Right cardiac atrium (tissue), 5 donors: ENCODE results near the gene NUDT5. TPM values are rescaled to one million over a fixed set of nuclear protein-coding genes. Genes with fewer than 3 reads are reported as not detected.
A peak's percentile ranks its signal among the peaks of the same experiment; 100 is the strongest.
"Not testable (repeated sequence)": the region's sequence is repeated elsewhere in the genome, so short reads cannot be mapped to it uniquely, and the experiment has no call there.

Experiments used
- ATAC-seq, 2 donors: fragments of 200-7000 bp; cut with Tn5 transposase; one replicate each; pipeline versions ENCODE4 v1.8.0 to v1.9.1; 2020; ENCODE audit warnings: moderate library complexity in 2 of 2, mild to moderate bottlenecking in 1 of 2
- DNase-seq, 3 donors: peaks; one replicate each; pipeline ENCODE4 v3.0.0-alpha.2; 2020
- H3K27ac ChIP-seq: one replicate; pipeline ENCODE4 v1.5.1; 2013; ENCODE audit warnings: mild to moderate bottlenecking, low read length, control low read depth, moderate library complexity
- H3K27me3 ChIP-seq: one replicate; pipeline ENCODE4 v1.6.1; 2013; ENCODE audit not compliant: control insufficient read depth, insufficient read depth
- H3K4me1 ChIP-seq: one replicate; pipeline ENCODE4 v1.6.1; 2013; ENCODE audit warnings: low read length; ENCODE audit not compliant: control insufficient read depth, insufficient read depth
- H3K4me3 ChIP-seq: one replicate; pipeline ENCODE4 v1.5.1; 2013; ENCODE audit warnings: low read length, control low read depth
- H3K9me3 ChIP-seq: one replicate; pipeline ENCODE4 v1.6.1; 2013; ENCODE audit warnings: low read length; ENCODE audit not compliant: control insufficient read depth
- WGBS: extraction: QIAGEN DNeasy Blood & Tissue Kit; methylation state at CpG from one replicate; pipeline ENCODE4 v1.1.7; 2013; 5-methylcytosine and 5-hydroxymethylcytosine counted together
- intact Hi-C, 4 donors: fragments of 100-400 bp; cut with DNase I; formaldehyde crosslinking; loops; one replicate each; pipeline versions ENCODE4 v1.11.0 to v1.14.0; 2022 to 2023
- long read RNA-seq, 4 donors: library from polyadenylated mRNA; unstranded; transcript quantifications; one replicate each; pipeline ENCODE4 v2.0.0, GENCODE V29; 2020 to 2021
- polyA plus RNA-seq: library from polyadenylated mRNA; stranded (reverse); fragments of 200-250 nt; gene quantifications from one replicate; pipeline ENCODE4 v1.2.3, GENCODE V29; 2013
- total RNA-seq, 4 donors: library from RNA; stranded (reverse); fragmentation: NEBNext Ultra II Directional; extraction: Animal tissue kit (Norgen Biotek cat#: 25700); gene quantifications; one replicate each; pipeline ENCODE4 v1.2.1, GENCODE V29; 2021
- donor health status: healthy with polysubstance abuse.
- donor health status: DM: no; HTN: yes; CAD: no.
- donor health status: DM: no; HTN: no; CAD: no.
- donor health status: DM: no; HTN: yes; CAD: no; lungs with severe emphysema.
- donor health status: DM: yes; HTN: yes; CAD: no.

Gene NUDT5
- total RNA-seq: 10 to 100 TPM in 3 of 4 donors, 1 to 10 TPM in 1; 9.4 to 13.8 (median 13.0) TPM
- 12.4 TPM for polyA plus RNA-seq
- long read RNA-seq, donor 1, partial matches to known transcripts: 1 of 2 reads
- long read RNA-seq, donor 1, other reads (novel, unspliced or antisense): 1 of 2 reads
- long read RNA-seq, donor 2, partial matches to known transcripts: 0 of 1 reads
- long read RNA-seq, donor 2, other reads (novel, unspliced or antisense): 1 of 1 reads
- long read RNA-seq, donor 3, partial matches to known transcripts: 5 of 13 reads
- long read RNA-seq, donor 3, other reads (novel, unspliced or antisense): 7 of 13 reads
- long read RNA-seq, donor 4: 0 reads

GRCh38 chr10:12195603-12196506 lies at the start of gene NUDT5, which contains the start of gene CDC123:
TSS of gene NUDT5 (minus strand) at chr10:12195891. CDS start at chr10:12186291, 9,600 bp downstream.
TSS of gene CDC123 (plus strand) at chr10:12196188. CDS start at chr10:12196246, 58 bp downstream.
- ATAC-seq (peak; percentile 98), DNase-seq (peak; percentile 86 to 94 (median 93))
- intact Hi-C loops: no loop called here
- no peaks in the 10 kb centered on the region for H3K27me3 ChIP-seq
- no peaks in the 10 kb centered on the region for H3K4me1 ChIP-seq
- WGBS: under 1% methylated on average over 62 of the region's 62 CpGs
- no peaks in the 10 kb centered on the region for H3K9me3 ChIP-seq
- peak within 1 kb of the TSS; percentile 71 for H3K4me3 ChIP-seq
- peak within 1 kb of the TSS; percentile 90 for H3K27ac ChIP-seq

GRCh38 chr10:12243864-12244620 lies 48.4 kb upstream of the NUDT5 start:
- Histone ChIP-seq H3K27me3 (no peaks in the 10 kb centered on the region), H3K27ac (peak overlapping the region; percentile 68), H3K9me3 (no peaks in the 10 kb centered on the region), H3K4me1 (peaks cover 10% of the 10 kb centered on the region), H3K4me3 (no peak overlapping the region)
- ATAC-seq: peak in 1 of 2 donors; percentile 32
- intact Hi-C loops: no loop called here
- 70% methylated on average over 18 of the region's 18 CpGs for WGBS
- DNase-seq: no peak

- no peaks in the 10 kb centered on the region for H3K9me3 ChIP-seq
- H3K27ac ChIP-seq: peak overlapping the region; percentile 76
- DNase-seq (peak; percentile 55 to 82 (median 81)), ATAC-seq (peak; percentile 80 to 83)
- intact Hi-C loops: no loop called here
- WGBS: 23% methylated on average over 19 of the region's 19 CpGs
- no peak overlapping the region for H3K4me3 ChIP-seq
- H3K4me1 ChIP-seq: peaks cover 10% of the 10 kb centered on the region
- H3K27me3 ChIP-seq: no peaks in the 10 kb centered on the region
Measured at GRCh38 chr10:12241810-12242529, 46.3 kb upstream of the NUDT5 start.

GRCh38 chr10:12238821-12239220 lies 43.1 kb upstream of the NUDT5 start:
- no peak for ATAC-seq
- no peak for DNase-seq
- peak overlapping the region; percentile 78 for H3K27ac ChIP-seq
- no peaks in the 10 kb centered on the region for H3K9me3 ChIP-seq
- no peak overlapping the region for H3K4me3 ChIP-seq
- WGBS: 91% methylated on average over 8 of the region's 8 CpGs
- no peaks in the 10 kb centered on the region for H3K27me3 ChIP-seq
- intact Hi-C loops: no loop called here
- H3K4me1 ChIP-seq: peaks cover 10% of the 10 kb centered on the region

GRCh38 chr10:12237265-12238220 lies 41.9 kb upstream of the NUDT5 start:
- H3K27ac ChIP-seq: peak overlapping the region; percentile 45
- intact Hi-C loops: no loop called here
- ATAC-seq (no peak), DNase-seq (no peak)
- no peaks in the 10 kb centered on the region for H3K9me3 ChIP-seq
- 95% methylated on average over 13 of the region's 13 CpGs for WGBS
- peaks cover 10% of the 10 kb centered on the region for H3K4me1 ChIP-seq
- no peaks in the 10 kb centered on the region for H3K27me3 ChIP-seq
- H3K4me3 ChIP-seq: no peak overlapping the region

- peak; percentile 33 to 53 for ATAC-seq
- intact Hi-C loops: no loop called here
Measured at GRCh38 chr10:12235796-12236195, 40.1 kb upstream of the NUDT5 start.

GRCh38 chr10:12235116-12235694 lies 39.5 kb upstream of the NUDT5 start:
- Histone ChIP-seq H3K27ac (peak overlapping the region; percentile 72), H3K9me3 (no peaks in the 10 kb centered on the region), H3K27me3 (no peaks in the 10 kb centered on the region), H3K4me3 (peak overlapping the region; percentile 18), H3K4me1 (no peaks in the 10 kb centered on the region)
- peak; percentile 87 to 91 for ATAC-seq
- intact Hi-C loops: no loop called here
- WGBS: 39% methylated on average over 3 of the region's 3 CpGs
- DNase-seq: no peak

More at GRCh38 chr10:12235796-12236195, 40.1 kb upstream of the NUDT5 start:
- H3K27me3 ChIP-seq: no peaks in the 10 kb centered on the region
- H3K27ac ChIP-seq: peak overlapping the region; percentile 49
- H3K9me3 ChIP-seq: no peaks in the 10 kb centered on the region
- H3K4me3 ChIP-seq: no peak overlapping the region
- H3K4me1 ChIP-seq: peaks cover 3% of the 10 kb centered on the region
- no peak for DNase-seq
- 44% methylated on average over 4 of the region's 4 CpGs for WGBS

GRCh38 chr10:12234687-12235086 lies 39.0 kb upstream of the NUDT5 start:
- H3K9me3 ChIP-seq, H3K4me1 ChIP-seq, H3K4me3 ChIP-seq, intact Hi-C loops, DNase-seq, H3K27me3 ChIP-seq: not testable (repeated sequence)
- peak; percentile 56 for ATAC-seq
- peak overlapping the region; percentile 78 for H3K27ac ChIP-seq
- WGBS: 62% methylated on average over 5 of the region's 5 CpGs

GRCh38 chr10:12228851-12229250 lies 33.2 kb upstream of the NUDT5 start:
- Histone ChIP-seq H3K4me1 (no peaks in the 10 kb centered on the region), H3K4me3 (no peak overlapping the region), H3K27me3 (no peaks in the 10 kb centered on the region), H3K27ac (no peak overlapping the region), H3K9me3 (no peaks in the 10 kb centered on the region)
- DNase-seq (no peak), ATAC-seq (no peak)
- WGBS: 96% methylated on average over 11 of the region's 11 CpGs
- intact Hi-C loops: no loop called here
